Memory B cell (primary cell): ENCODE data around the gene FGF10.

Source experiments
- ATAC-seq: fragments of 150-1000 bp; cut with Tn5 transposase; 2 replicates; pipeline ENCODE4 v1.10.0; 2021; ENCODE audit warnings: low read depth, mild to moderate bottlenecking, moderate library complexity
- DNase-seq, 2 donors: peaks; one replicate each; pipeline ENCODE4 v3.0.0; 2022; ENCODE audit warnings: low spot score in 2 of 2
- H3K27ac Mint-ChIP-seq: one replicate; pipeline ENCODE4 v1.8.0; 2022; ENCODE audit warnings: mild to moderate bottlenecking, moderate library complexity, mixed read lengths
- H3K27me3 Mint-ChIP-seq: one replicate; pipeline ENCODE4 v1.8.0; 2022; ENCODE audit warnings: mixed read lengths
- H3K36me3 Mint-ChIP-seq: one replicate; pipeline ENCODE4 v1.8.0; 2022; ENCODE audit warnings: mild to moderate bottlenecking, mixed read lengths
- H3K4me1 Mint-ChIP-seq: one replicate; pipeline ENCODE4 v1.8.0; 2022; ENCODE audit warnings: mixed read lengths
- H3K4me3 Mint-ChIP-seq: one replicate; pipeline ENCODE4 v1.8.0; 2022; ENCODE audit warnings: mild to moderate bottlenecking, moderate library complexity, mixed read lengths
- H3K9me3 Mint-ChIP-seq: one replicate; pipeline ENCODE4 v1.8.0; 2022; ENCODE audit warnings: mixed read lengths

FGF10 gene

GRCh38 chr5:44329716-44330115 lies 59.5 kb downstream of the FGF10 start:
- no peaks in the 10 kb centered on the region for H3K4me1 Mint-ChIP-seq
- ATAC-seq (no peak), DNase-seq (no peak)
- no peak overlapping the region for H3K27ac Mint-ChIP-seq
- no peaks in the 10 kb centered on the region for H3K36me3 Mint-ChIP-seq
- H3K9me3 Mint-ChIP-seq: no peaks in the 10 kb centered on the region
- H3K27me3 Mint-ChIP-seq: no peaks in the 10 kb centered on the region
- H3K4me3 Mint-ChIP-seq: no peak overlapping the region

- no peak overlapping the region for H3K27ac Mint-ChIP-seq
- no peaks in the 10 kb centered on the region for H3K9me3 Mint-ChIP-seq
- no peak overlapping the region for H3K4me3 Mint-ChIP-seq
- no peaks in the 10 kb centered on the region for H3K4me1 Mint-ChIP-seq
- DNase-seq: no peak
- no peaks in the 10 kb centered on the region for H3K36me3 Mint-ChIP-seq
- no peaks in the 10 kb centered on the region for H3K27me3 Mint-ChIP-seq
- ATAC-seq: no peak
Observed at GRCh38 chr5:44321144-44321725, 68.0 kb downstream of the FGF10 start.

GRCh38 chr5:44320188-44320587 lies 69.0 kb downstream of the FGF10 start:
- H3K4me3 Mint-ChIP-seq: no peak overlapping the region
- no peak overlapping the region for H3K27ac Mint-ChIP-seq
- H3K36me3 Mint-ChIP-seq: no peaks in the 10 kb centered on the region
- no peak for ATAC-seq
- H3K4me1 Mint-ChIP-seq: no peaks in the 10 kb centered on the region
- DNase-seq: no peak
- H3K27me3 Mint-ChIP-seq: no peaks in the 10 kb centered on the region
- H3K9me3 Mint-ChIP-seq: no peaks in the 10 kb centered on the region

DNA sequence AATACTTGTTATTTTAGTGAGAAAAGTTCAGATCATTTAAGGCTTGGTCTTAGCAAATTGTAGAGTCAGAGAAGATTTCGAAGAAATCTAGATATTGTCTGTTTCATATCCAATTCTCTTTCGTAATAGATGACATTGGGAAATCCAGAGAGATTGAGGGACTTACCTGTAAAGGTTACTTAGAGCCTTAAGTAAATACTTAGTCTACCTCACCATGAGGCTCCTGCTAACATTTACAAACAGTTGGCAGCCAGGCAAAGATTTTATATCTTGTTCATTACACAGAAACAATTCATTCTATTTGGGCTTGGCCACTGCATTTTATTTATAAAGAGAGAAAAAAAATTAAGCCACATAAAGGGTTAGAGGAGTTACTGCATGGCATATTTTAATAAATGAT lies 70.3 kb downstream of the FGF10 start:
- no peaks in the 10 kb centered on the region for H3K36me3 Mint-ChIP-seq
- H3K4me3 Mint-ChIP-seq: no peak overlapping the region
- no peaks in the 10 kb centered on the region for H3K4me1 Mint-ChIP-seq
- ATAC-seq: no peak
- no peak for DNase-seq
- no peaks in the 10 kb centered on the region for H3K27me3 Mint-ChIP-seq
- H3K9me3 Mint-ChIP-seq: peaks cover 2% of the 10 kb centered on the region
- no peak overlapping the region for H3K27ac Mint-ChIP-seq

GRCh38 chr5:44312374-44312773 lies 76.8 kb downstream of the FGF10 start:
- DNase-seq (no peak), ATAC-seq (no peak)
- Mint-ChIP-seq H3K4me1 (no peaks in the 10 kb centered on the region), H3K9me3 (peaks cover 5% of the 10 kb centered on the region), H3K4me3 (no peak overlapping the region), H3K27me3 (no peaks in the 10 kb centered on the region), H3K36me3 (no peaks in the 10 kb centered on the region), H3K27ac (no peak overlapping the region)

GRCh38 chr5:44300551-44300950 lies 88.7 kb downstream of the FGF10 start:
- no peak overlapping the region for H3K4me3 Mint-ChIP-seq
- no peak overlapping the region for H3K27ac Mint-ChIP-seq
- H3K27me3 Mint-ChIP-seq: no peaks in the 10 kb centered on the region

GRCh38 chr5:44299394-44299793 lies 89.8 kb downstream of the FGF10 start:
- no peaks in the 10 kb centered on the region for H3K27me3 Mint-ChIP-seq
- no peaks in the 10 kb centered on the region for H3K36me3 Mint-ChIP-seq
- no peak overlapping the region for H3K4me3 Mint-ChIP-seq
- peaks cover 5% of the 10 kb centered on the region for H3K9me3 Mint-ChIP-seq
- ATAC-seq (no peak), DNase-seq (no peak)
- H3K27ac Mint-ChIP-seq: no peak overlapping the region
- no peaks in the 10 kb centered on the region for H3K4me1 Mint-ChIP-seq

More at GRCh38 chr5:44300551-44300950, 88.7 kb downstream of the FGF10 start:
- H3K9me3 Mint-ChIP-seq: peaks cover 5% of the 10 kb centered on the region
- DNase-seq: no peak
- H3K36me3 Mint-ChIP-seq: no peaks in the 10 kb centered on the region
- ATAC-seq: no peak
- no peaks in the 10 kb centered on the region for H3K4me1 Mint-ChIP-seq

GRCh38 chr5:44294516-44294915 lies 94.7 kb downstream of the FGF10 start:
- peaks cover 2% of the 10 kb centered on the region for H3K9me3 Mint-ChIP-seq
- H3K4me3 Mint-ChIP-seq: no peak overlapping the region
- H3K4me1 Mint-ChIP-seq: no peaks in the 10 kb centered on the region
- no peak overlapping the region for H3K27ac Mint-ChIP-seq
- ATAC-seq (no peak), DNase-seq (no peak)
- H3K36me3 Mint-ChIP-seq: no peaks in the 10 kb centered on the region
- H3K27me3 Mint-ChIP-seq: no peaks in the 10 kb centered on the region

DNA sequence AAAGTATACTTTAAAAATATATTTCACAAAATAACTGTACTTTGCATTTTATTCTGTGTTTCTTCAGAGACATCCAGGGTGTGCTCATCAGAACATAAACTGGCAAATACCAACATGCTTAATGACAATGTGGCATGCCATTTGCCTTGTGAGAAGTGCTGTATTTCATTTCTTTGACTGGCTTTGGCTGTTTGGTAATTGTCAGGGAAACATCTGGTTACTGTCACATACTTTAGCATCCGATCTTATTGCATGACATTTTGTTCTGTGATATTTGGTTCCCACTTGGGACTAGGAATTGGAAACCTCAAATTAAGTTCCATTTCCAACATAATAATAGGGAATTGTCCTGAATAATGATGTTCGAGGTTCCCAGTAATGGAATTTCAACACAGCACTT lies 96.5 kb downstream of the FGF10 start:
- no peak overlapping the region for H3K27ac Mint-ChIP-seq
- peaks cover 4% of the 10 kb centered on the region for H3K9me3 Mint-ChIP-seq
- no peak overlapping the region for H3K4me3 Mint-ChIP-seq
- H3K27me3 Mint-ChIP-seq: no peaks in the 10 kb centered on the region
- DNase-seq (no peak), ATAC-seq (no peak)
- no peaks in the 10 kb centered on the region for H3K4me1 Mint-ChIP-seq
- H3K36me3 Mint-ChIP-seq: no peaks in the 10 kb centered on the region

GRCh38 chr5:44278469-44278868 lies 110.8 kb downstream of the FGF10 start:
- no peak for DNase-seq
- Mint-ChIP-seq H3K4me1 (no peaks in the 10 kb centered on the region), H3K27ac (no peak overlapping the region), H3K27me3 (no peaks in the 10 kb centered on the region), H3K9me3 (no peaks in the 10 kb centered on the region), H3K4me3 (no peak overlapping the region), H3K36me3 (no peaks in the 10 kb centered on the region)
- no peak for ATAC-seq

DNA sequence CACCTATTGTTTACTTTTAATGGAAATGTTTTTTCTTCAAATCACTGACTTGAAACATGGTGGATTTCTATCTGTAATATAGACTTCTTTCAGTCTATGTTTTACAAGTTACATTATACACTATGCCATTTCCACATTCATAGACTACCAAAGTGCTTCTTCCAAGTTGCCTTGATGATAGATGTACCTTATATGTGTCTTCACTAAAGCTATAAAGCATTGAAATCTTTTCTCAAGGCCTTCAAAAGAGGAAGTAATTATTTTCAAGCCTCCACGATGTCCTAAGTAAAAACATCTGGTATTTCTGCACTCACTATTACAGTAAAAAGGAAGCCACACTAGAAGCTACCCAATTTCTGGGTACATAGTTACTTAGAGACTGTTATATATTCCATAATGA lies 113.3 kb downstream of the FGF10 start:
- no peak for DNase-seq
- Mint-ChIP-seq H3K4me1 (no peaks in the 10 kb centered on the region), H3K4me3 (no peak overlapping the region), H3K27ac (no peak overlapping the region), H3K27me3 (no peaks in the 10 kb centered on the region), H3K36me3 (no peaks in the 10 kb centered on the region), H3K9me3 (peaks cover 2% of the 10 kb centered on the region)
- ATAC-seq: no peak

- H3K27me3 Mint-ChIP-seq: no peaks in the 10 kb centered on the region
- peaks cover 2% of the 10 kb centered on the region for H3K9me3 Mint-ChIP-seq
- no peaks in the 10 kb centered on the region for H3K4me1 Mint-ChIP-seq
- no peak overlapping the region for H3K4me3 Mint-ChIP-seq
- H3K36me3 Mint-ChIP-seq: no peaks in the 10 kb centered on the region
- DNase-seq (no peak), ATAC-seq (no peak)
- no peak overlapping the region for H3K27ac Mint-ChIP-seq
Observed at GRCh38 chr5:44275329-44275728, 113.9 kb downstream of the FGF10 start.

DNA sequence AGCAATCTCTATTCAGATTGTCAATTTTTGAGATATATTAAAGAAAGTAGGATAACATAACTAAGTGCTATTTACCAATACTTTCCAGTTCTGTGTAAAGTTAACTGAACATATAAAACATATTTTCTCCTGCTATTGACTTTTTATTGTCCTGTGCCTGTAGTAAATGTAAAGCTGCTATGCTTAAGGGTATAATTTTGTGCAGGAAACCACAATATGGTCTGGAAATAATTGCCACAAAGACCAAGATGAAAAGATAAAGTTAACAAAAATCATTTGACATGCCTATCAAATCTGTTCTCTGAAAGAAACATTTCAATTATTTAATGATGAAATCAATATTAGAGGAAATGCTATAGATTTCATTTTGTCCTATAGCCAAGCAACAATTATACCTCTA lies 121.3 kb downstream of the FGF10 start:
- no peak overlapping the region for H3K27ac Mint-ChIP-seq
- no peaks in the 10 kb centered on the region for H3K4me1 Mint-ChIP-seq
- no peaks in the 10 kb centered on the region for H3K36me3 Mint-ChIP-seq
- no peak overlapping the region for H3K4me3 Mint-ChIP-seq
- ATAC-seq (no peak), DNase-seq (no peak)
- H3K9me3 Mint-ChIP-seq: peaks cover 3% of the 10 kb centered on the region
- no peaks in the 10 kb centered on the region for H3K27me3 Mint-ChIP-seq

- H3K9me3 Mint-ChIP-seq: peaks cover 5% of the 10 kb centered on the region
- H3K27ac Mint-ChIP-seq: no peak overlapping the region
- no peak for DNase-seq
- no peaks in the 10 kb centered on the region for H3K27me3 Mint-ChIP-seq
- no peaks in the 10 kb centered on the region for H3K4me1 Mint-ChIP-seq
- ATAC-seq: no peak
- no peak overlapping the region for H3K4me3 Mint-ChIP-seq
- no peaks in the 10 kb centered on the region for H3K36me3 Mint-ChIP-seq
Observed at GRCh38 chr5:44266882-44267576, 122.2 kb downstream of the FGF10 start.

- Mint-ChIP-seq H3K4me1 (no peaks in the 10 kb centered on the region), H3K27ac (no peak overlapping the region), H3K9me3 (peaks cover 3% of the 10 kb centered on the region), H3K4me3 (no peak overlapping the region), H3K36me3 (no peaks in the 10 kb centered on the region), H3K27me3 (no peaks in the 10 kb centered on the region)
- DNase-seq (no peak), ATAC-seq (no peak)
Observed at GRCh38 chr5:44265713-44266112, 123.5 kb downstream of the FGF10 start.
